ENCODE results near the gene CCDC92. TPM values are rescaled to one million over a fixed set of nuclear protein-coding genes. Genes with fewer than 3 reads are reported as not detected.

Gene CCDC92
- total RNA-seq, 1 donor from 2014 or later, result 25.9 TPM

GRCh38 chr12:123890536-123890902 lies 82.1 kb downstream of the CCDC92 start:
- no peak for DNase-seq (ENCODE audit: low read depth)
- H3K4me3 ChIP-seq (ENCODE audit: low read depth, low read length), result no peak overlapping the region
- TF ChIP-seq CTCF (conservative IDR thresholded peaks at IDR 0.05; ENCODE audit: low read depth, low read length), result no peak

GRCh38 chr12:123889848-123890535 lies 82.6 kb downstream of the CCDC92 start:
- no peak overlapping the region for H3K4me3 ChIP-seq (ENCODE audit: low read depth, low read length)
- TF ChIP-seq CTCF (conservative IDR thresholded peaks at IDR 0.05; ENCODE audit: low read depth, low read length), result no peak
- no peak for DNase-seq (ENCODE audit: low read depth)

- TF ChIP-seq CTCF (conservative IDR thresholded peaks at IDR 0.05; ENCODE audit: low read depth, low read length), result no peak
- H3K4me3 ChIP-seq (ENCODE audit: low read depth, low read length), result no peak overlapping the region
- DNase-seq (ENCODE audit: low read depth), result no peak
Observed at GRCh38 chr12:123888989-123889388, 83.6 kb downstream of the CCDC92 start.

GRCh38 chr12:123886931-123887582 lies 85.6 kb downstream of the CCDC92 start:
- DNase-seq (ENCODE audit: low read depth), result no peak
- TF ChIP-seq CTCF (conservative IDR thresholded peaks at IDR 0.05; ENCODE audit: low read depth, low read length), result no peak
- no peak overlapping the region for H3K4me3 ChIP-seq (ENCODE audit: low read depth, low read length)

GRCh38 chr12:123886258-123886657 lies 86.4 kb downstream of the CCDC92 start:
- TF ChIP-seq CTCF (conservative IDR thresholded peaks at IDR 0.05; ENCODE audit: low read depth, low read length), result no peak
- no peak overlapping the region for H3K4me3 ChIP-seq (ENCODE audit: low read depth, low read length)
- DNase-seq (ENCODE audit: low read depth), result no peak

Other genes starting within 250 kb of the CCDC92 start
- gene DNAH10, start 210.5 kb downstream of the CCDC92 start, total RNA-seq, result 0.17 TPM in 1 of 2 replicates, not detected in the other
- 39.0 and 41.7 TPM in 2 replicates for gene ZNF664, start 384 bp upstream of the CCDC92 start, total RNA-seq